Measurements from ENCODE around the gene CSPG4.
"Not testable (repeated sequence)": the region's sequence is repeated elsewhere in the genome, so short reads cannot be mapped to it uniquely, and the experiment has no call there.

The CSPG4 gene

DNA sequence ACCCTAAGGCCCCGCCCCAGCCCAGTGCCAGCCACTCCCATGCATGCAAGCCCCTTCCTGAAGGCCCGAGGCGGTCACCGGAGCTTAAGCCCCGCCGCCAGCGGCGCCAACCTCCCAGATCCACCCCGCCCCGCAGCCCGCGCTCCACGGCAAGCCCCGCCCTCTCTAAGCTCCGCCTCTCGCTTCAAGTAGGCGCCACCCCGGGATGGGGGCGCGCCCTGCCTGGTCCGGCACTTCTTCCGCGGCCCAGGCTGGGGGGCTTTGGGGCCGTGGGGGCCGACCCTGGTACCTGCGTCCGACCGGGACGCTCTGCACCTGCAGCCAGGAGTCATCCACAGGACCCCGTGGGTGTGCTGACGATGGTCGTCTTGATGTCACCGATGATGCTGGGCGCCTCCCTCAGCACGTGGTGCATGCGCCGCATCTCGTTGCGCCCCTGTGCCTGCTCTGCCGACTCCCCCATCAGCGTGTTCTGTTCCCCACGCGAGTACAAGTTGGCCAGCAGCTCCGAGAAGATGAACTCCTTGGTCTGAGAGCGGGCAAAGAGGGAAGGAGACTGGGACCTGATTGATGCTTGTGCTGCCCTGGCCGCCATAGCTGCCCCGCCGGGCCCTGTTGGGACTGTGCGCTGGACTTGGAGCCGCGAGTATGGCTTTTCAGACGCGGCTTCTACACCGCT lies 26.1 kb upstream of the CSPG4 start:
- DNase-seq, result peak; percentile 91

DNA sequence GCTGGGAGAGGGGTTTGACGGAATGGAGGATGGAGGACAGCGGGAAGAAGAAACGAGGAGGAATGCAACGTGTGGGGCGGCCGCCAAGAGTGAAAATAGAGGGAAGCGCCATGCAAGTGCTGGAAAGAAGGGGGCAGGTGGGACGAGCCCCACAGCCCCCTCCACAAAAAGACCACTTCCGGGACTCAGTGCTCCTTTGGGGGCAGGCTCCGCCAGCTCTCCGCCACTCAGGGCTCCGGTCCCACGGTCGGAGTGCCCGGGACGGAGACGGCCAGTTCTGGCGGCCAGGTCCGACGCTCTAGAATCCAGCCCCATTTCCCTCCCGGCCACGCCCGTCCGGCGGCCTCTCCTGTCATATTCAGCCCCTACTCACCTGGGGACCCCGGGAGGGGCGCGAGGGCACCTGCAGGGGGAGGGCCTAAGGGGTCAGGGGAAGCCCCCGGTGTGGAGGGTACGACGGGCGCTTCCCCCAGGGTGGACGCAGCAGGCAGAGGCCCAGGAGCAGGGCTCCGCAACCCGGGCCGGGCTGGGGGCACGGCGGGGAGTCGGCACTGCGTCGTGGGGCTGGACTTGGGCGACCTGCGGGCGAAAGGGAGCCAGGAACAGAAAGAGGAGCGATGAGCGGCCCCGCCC lies 25.5 kb upstream of the CSPG4 start:
- DNase-seq, result no peak

DNA sequence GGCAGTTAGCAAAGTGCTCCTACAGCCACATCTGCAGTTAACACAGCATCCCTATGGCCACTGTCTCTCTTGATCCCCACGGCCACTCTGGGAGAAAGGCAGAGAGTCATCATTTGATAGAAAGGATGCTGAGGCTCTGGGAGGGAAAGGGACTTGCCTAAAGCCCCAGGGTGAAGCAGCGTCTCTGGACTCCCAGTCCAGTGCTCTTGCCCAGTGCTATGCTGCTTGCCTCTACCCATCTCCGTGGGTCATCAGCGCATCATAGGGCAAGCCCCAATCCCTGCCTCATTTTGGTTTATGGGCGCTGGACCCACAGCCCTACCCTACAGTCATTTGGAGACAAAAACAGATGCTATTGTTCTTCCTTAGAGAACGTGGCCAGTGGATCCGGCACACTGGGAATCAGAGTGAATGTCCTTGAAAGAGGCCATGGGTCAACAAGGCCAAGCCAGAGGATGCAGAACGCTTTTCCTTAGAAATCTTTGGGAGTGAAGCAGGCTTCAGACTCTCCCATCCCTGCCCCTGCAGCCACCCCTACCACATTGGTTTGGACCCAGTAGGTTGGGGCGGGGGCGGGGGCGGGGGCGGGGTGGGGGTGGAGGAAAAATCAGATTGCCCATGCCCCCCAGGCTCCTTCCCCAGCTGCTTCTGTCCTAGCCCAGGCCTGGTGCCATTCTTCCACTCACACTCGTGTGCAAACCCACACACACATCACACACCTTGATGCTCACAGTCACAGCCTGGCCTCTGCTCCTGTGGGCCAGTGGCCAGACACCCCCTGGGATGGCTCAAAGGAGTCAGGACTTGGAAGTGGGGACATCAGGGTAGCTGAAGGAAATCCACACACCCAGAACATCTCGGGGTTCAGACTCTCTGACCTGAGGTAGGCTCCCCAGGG lies 24.7 kb upstream of the CSPG4 start:
- DNase-seq, result not testable (repeated sequence)

DNA sequence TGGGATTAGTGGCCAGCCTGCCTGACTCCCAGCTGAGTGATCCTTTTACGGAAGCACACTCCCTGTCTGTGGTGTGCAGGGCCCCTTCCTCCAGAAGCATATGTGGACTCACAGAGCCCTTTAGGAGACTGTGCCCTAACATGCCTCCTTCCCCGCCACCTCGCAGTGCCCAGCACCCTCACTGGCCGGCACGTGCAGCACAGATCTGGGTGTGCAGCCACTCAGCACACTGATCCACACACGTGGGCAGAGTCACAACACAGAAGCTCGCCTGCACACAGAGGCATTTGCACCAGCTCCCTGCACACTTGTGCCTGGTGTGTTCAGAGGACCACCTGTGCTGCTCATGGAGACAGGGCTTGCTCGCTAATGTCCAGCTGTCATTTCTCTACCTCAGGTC lies 23.6 kb upstream of the CSPG4 start:
- DNase-seq, result no peak

DNA sequence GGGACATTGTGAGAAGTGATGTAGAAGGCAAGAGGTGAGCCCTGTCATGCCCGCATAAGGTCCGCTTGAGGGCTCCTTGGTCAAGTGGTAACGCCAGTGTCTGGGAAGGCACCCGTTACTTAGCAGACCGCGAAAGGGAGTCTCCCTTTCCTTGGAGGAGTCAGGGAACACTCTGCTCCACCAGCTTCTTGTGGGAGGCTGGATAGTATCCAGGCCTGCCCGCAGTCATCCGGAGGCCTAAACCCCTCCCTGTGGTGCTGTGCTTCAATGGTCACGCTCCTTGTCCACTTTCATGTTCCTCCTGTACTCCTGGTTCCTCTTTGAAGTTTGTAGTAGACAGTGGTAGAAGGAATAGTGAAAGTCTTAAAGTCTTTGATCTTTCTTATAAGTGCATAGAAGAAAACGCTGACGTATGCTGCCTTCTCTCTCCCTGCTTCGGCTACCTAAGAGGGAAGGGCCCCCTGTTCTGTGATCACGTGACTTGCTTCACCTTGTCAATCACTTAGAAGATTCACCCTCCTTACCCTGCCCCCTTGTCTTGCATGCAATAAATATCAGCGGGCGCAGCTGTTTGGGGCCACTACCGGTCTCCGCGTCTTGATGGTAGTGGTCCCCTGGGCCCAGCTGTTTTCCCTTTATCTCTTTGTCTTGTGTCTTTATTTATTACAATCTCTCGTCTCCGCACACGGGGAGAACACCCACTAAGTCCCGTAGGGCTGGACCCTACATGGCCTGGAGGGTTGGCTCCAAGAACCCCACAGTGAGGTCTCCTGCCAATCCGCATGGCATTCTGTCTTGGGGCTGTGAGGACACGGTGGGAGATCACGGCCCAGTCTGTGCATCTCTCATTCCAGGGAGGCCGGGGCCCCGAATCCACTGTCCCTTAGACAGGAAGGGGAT lies 22.5 kb upstream of the CSPG4 start:
- not testable (repeated sequence) for DNase-seq

DNA sequence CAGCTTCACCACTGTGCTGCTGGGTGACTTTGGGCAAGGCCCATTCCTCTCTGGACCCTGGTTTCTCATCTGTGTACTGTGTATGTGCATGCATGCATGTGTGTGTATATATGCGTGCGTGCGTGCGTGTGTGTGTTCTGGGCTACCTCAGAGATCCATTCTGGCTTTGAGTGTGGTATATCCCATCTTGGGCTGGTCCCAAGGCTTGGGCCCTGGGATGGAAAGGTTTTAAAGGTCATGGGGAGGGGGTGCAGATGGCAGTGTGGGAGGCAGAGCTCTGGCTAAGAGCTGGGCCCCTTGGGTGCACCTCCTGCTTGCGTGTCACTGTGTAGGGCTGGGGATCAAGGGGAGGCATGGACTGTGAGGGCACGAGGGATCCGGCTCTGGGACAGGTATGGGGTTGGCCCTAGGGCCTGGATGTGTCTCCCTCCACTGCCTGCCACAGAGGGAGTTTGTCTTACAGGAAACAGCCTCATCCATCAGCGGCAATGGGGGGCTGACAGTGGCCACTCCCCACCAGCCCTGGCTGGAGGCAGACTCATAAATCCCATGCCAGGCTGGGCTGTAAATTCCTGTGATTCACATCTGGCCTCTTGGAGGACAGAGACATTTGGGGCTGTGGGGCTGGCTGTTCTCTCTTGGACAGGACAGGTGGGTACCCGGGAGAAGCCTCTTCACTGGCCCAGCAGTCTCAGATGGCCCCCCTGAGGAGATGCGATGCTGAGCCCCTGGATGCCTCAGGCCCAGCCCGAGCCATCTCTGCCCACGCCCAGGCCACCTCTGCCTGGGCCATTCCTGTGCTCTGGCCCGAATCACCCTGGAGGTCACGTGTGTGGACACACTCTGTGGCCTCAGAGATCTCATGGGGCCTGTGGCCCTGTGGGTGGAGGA lies 21.4 kb upstream of the CSPG4 start:
- no peak for DNase-seq

DNA sequence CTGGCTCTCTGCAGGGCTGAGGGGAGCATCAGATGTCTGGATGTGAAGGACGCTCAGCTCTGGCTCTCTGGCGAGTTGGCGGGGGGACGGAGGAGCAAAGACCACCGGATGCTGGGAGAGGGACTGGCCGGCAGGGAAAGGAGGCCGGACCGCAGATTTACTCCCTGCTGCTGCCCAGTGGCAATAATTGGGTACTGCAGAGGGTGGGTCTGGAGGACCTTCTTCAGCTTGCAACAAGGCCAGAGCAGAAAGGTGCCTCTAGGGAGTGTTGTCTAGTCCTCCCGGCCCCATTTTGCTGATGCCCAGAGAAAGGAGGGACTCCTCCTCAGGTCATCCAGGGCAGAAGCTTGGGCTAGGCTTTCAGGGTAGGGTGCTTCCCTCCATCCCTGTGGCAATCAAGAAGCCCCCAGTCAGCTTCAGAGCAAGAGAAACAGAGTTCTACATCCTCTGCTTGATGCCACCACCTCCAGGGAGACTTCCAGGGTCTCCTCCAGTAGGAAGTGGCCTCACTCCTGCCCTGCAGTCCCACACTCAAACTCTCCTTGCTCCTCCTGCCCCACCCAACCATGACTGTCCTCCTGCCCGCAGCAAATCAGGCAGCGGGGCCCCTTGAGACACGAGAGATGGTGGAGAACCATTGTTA lies 20.3 kb upstream of the CSPG4 start:
- DNase-seq, result peak; percentile 35

DNA sequence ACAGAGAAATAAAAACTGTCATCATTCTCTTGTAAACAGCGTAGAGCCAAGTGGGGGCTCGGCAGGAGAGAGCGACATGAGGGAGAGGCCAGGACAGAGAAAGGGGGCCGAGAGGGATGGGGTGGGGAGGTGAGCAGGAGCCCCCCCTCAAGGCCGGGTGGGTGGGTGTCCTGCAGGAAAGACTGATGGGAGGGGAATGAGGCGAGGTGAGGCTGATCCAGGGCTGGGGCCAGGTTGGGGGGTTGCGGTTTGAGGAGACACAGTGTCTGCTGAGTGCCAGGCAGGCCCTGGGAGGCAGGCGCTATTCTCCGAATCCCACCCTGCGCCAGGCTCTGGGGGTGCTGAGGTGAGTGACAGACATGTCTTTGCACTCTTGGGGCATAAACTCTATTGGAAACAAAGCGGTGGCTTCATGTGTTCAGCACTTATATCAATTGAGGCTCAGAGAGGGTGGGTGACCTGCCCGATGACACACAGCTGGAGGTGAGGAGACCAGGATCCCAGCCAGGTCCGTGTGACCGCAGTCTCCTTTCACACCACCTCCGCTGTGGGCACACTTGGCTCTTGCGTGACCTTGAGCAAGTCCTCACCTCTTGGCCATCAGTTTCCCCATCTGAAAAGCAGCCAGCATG lies 19.6 kb upstream of the CSPG4 start:
- no peak for DNase-seq

DNA sequence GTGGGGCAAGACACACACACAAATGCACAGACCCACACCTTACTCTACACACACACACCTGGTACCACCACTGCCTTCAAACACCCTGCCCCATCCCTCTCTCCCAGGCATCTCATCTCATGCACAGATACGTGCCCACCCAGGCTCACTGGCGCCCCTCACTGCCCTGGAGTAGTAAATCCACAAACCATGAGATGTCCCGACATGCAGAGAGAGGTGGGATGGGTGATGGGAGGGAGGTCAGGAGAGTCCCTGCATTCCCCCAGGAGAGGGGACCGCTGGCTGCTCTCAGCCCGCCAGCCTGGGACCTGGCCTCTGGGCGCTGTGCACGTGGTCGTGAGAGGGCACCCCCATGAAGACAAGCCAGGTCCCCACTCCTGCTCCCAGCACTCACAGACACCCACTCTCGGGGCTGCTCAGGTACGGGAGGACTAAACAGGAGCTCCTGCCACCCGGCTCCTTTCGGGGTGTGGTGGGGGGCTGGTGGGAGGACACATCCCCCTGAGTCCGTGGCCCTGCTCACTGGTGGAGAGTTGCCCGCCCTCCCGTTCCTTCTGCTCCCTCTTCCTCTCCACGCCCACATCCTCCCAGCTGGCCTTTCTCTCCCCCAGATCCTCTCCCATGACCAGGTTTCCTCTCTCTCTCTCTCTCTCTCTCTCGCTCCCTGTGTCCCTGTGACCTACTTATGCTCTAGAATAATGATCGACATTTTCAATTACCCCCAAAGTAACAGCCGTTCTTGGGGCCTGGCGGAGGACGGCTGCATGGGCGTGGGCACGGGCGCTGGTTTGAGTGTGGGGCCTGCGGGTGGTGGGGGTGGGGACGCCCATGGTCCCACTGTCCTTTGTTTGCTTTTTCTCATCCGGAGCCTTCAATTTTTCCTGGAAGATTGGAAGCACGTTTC lies 18.9 kb upstream of the CSPG4 start:
- no peak for DNase-seq

DNA sequence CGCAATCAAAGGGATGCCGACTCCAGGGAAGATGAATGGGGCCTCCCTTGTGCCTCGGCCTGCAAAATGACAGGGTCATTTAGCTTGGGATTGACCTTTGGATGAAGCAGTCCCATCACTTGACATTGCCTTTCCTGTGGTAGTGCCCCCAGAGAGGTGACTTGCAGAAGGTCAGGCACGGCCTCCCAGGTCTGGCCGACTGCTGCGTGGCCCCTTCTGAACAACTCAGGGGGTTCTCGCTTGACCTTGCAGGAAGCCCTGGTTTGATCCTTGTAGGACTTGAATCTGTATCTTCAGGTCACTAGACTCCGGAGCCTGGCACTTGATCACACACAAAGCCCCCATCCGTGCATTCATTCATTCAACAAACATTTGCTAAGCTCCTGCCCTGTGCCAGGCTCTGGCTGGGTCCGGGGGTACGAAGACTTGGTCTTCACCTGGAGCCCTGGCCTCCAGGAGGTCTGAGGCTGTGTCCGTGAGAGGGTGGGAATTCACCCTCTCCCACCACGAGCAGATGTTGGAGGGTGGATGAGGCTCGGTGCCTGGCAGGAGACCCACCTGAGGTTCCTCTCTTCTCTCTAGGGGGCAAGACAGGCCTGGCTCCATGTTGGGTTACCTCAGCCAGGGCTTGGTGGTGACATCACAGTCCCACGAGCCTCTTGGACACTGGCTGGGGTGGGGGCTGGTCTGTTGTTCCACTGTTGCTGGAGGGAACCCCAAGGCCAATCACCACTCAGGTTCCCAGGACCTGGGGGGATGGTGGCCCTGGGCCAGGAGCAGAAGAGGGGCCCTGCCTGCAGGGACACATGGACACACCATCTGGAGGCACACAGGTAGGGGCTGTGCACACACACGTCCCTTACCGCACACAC lies 18.0 kb upstream of the CSPG4 start:
- not testable (repeated sequence) for DNase-seq

DNA sequence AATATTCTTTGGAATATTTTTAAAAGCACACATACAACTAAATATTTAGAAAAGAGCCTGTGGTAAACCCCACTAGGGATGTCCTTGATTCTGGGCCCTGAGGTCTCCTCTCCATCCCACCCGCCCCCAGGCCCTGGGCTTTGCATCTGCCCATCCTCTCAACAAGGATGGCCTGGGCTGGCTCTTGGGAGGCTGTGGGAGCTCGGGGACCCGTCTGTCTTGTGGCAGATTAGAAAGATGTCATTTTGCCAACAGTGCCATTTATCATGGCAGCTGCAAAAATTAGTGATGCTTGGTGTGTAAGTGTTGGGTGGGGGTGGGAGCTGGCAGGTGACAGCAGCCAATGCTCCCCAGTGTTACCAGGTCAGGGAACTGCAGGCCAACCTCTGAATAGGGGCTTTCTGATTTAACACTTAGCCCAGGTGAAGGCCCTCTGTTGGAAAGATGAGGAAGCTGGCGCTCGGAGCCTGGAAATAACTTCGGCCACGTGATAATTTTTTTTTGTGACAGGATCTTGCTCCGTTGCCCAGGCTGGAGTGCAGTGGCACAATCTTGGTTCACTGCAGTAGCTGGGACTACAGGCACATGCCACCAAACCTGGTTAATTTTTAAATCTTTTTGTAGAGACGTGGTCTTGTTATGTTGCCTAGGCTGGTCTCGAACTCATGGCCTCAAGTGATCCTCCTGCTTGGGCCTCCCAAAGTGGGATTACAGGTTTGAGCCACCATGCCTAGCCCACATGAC lies 16.9 kb upstream of the CSPG4 start:
- DNase-seq, result no peak

DNA sequence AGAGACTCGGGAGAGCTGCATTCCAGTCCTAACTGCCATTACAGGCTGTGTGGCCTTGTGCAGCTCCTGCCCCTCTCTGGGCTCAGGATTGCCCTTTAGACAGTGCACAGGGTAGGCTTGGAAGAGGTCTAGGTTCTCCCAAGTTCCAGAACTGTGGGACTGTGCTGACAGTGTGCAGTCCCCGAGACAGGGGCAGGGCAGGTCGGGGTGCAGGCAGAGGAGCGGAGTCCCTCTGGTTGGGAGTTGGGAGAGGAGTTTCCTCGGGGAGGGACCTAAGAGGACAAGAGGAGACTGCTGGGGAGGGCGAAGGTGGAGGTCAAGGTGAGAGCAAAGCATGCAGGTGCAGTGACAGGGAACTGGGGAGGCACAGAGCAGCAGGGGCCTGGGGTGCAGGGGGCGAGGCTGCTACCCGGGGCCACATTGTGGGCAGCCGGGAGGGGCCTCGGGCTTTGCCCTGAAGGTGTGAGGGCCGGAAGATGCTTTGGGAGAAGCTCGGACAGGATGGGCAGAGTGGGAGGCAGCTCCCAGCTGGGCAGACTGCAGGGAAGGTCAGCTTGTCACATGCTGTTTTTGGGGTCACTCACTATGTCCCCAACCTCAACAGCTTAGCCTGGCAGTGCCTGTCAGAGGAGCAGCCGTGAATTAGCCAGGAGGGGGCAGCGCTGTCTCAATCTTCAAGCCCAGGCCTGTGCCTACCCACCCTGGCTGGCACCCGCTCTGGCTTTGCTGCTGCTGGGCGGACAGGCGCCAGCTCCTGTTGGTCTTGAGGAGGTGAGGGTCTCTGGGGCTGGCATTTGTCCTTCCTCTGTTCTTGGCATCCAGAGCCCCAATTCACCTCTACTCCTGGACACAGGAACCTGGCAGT lies 15.4 kb upstream of the CSPG4 start:
- peak; percentile 68 for DNase-seq

DNA sequence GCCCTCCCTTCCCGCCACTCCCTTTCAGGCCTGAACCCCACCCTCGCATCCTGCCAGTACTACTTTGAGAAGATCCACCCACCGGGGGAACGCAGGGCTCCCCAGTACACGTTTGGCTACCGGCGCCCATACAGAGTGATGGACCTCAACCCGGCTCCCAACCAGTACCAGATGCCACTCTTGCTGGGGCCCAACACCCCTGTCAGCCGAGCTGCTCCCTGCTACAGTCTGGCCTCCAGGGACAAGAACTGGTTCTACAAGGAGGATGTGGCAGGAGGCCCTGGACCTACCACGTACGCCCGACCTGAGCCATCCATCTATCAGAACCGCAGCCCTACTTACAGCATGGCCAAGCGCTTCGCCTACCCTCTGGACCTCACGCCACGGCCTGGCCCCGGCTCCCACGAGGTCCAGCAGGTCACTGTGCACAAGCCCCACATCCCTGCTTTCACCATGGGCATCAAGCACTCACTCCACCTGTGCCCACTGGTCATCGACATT lies 14.4 kb upstream of the CSPG4 start:
- DNase-seq, result no peak

DNA sequence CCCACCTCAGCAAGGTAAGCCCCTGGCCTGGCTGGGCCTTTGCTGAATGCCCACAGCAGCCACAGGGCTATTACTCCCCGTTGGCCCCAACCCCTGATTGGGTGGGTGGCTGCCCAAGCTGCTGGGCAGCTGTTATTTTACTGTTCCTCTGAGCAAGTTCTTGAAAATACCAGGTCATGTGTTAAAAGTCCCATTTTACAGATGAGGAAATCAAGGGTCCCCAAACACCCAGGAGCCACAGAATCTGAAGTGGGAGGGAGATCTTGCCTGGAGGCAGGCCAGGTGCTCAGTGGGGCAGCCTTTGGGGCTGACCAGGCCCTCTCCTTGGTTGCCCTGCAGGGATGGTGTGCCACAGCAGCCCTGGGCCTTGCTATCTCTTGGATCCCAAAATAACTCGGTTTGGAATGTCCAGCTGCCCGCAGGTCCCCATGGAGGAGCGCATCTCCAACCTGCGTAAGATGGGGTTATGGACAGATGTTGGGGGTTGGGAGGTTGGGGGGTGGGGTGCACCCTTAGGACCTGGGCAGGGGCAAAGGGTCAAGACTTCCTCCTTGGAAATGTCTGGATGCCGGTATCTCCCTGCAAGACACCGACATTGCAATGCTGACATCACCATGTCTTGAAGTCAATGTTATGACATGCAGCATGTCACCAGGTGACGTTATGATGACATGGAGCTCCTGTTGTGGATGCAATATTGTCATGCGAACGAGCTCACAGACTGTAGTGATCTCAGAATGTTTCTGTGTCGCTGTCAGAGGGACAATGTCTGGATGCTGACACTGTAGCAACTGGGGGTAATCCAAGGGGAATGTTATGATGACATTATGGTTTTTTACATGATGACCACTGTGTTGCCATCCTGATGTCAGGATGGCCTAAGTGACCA lies 13.3 kb upstream of the CSPG4 start:
- no peak for DNase-seq

DNA sequence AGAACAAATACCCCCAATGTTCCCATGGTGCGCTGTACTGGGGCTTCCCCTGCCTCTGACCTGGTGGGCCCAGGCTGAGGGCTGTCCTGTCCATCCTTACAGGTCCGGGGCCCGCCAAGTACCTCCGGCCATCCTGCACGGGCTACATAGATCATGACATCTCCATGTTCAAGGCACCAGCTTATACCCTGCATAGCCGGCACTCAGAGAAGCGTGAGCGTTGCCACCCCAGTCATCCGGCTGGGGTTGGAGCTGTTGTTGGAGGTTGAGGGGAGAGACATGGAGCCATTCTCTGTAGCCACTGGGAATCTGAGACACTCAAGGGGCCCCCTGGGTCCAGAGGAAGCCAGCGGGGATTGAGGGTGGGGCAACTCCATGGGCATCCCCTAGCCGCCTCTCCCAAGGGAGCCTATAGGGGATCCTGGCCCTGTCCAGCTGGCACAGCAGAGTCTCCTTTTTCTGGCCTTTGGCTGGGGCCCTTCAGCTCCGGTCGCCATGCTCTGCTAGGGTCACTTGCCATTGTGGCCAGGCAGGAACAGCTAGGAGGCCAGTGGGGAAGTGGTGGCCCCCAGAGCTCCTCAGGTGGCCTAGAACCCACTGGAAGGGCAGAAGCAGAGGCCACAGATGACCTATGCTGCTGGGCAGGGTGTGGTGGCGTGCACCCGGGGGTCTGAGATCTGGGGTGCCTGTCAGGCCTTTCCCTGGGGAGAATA lies 12.5 kb upstream of the CSPG4 start:
- no peak for DNase-seq

Data from CD4-positive, alpha-beta T cell treated with Interferon gamma for 1 hour (primary cell).